ENCODE results near the gene CDK5R2.

The CDK5R2 gene

GRCh38 chr2:218988164-218988563 lies 28.7 kb downstream of the CDK5R2 start:
- Histone ChIP-seq H3K9me3 (ENCODE audit: control insufficient read depth, low read length) (no peaks in the 10 kb centered on the region), H3K27me3 (ENCODE audit: control insufficient read depth, insufficient read depth, low read length, poor library complexity, severe bottlenecking) (peaks cover 100% of the 10 kb centered on the region), H3K4me3 (ENCODE audit: insufficient read depth, low read depth, low read length) (no peak overlapping the region), H3K4me1 (ENCODE audit: control insufficient read depth, insufficient read depth, low read length) (peaks cover 20% of the 10 kb centered on the region), H3K27ac (ENCODE audit: insufficient read depth, low read depth, low read length, poor library complexity, severe bottlenecking) (no peak overlapping the region), H3K36me3 (ENCODE audit: control insufficient read depth, insufficient read depth, low read length) (no peaks in the 10 kb centered on the region)
- WGBS, 2 experiments = 52 to 55% methylated on average over 3 of the region's 3 CpGs

DNA sequence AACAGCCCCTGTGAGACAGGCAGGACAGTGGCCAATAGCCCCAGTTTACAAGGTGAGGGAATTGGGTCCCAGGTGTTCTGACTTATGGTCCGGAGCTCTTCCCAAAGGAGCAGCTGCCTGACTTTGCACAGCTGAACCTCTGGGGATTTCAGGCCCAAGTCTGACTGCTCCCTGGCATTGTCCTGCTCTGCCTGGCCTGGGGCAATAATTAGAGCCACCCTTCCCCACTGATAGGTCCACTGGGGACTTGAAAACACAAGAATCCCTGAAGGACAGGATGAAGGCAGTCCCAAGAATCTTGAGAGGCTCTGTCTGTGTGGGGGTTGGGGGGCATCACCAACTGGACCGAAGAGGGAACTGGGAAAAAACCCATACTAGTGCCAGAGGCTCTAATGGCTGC lies 29.2 kb downstream of the CDK5R2 start:
- H3K9me3 ChIP-seq (ENCODE audit: control insufficient read depth, low read length) = no peaks in the 10 kb centered on the region
- no peaks in the 10 kb centered on the region for H3K36me3 ChIP-seq (ENCODE audit: control insufficient read depth, insufficient read depth, low read length)
- H3K27me3 ChIP-seq (ENCODE audit: control insufficient read depth, insufficient read depth, low read length, poor library complexity, severe bottlenecking) = peaks cover 100% of the 10 kb centered on the region
- peaks cover 25% of the 10 kb centered on the region for H3K4me1 ChIP-seq (ENCODE audit: control insufficient read depth, insufficient read depth, low read length)
- H3K4me3 ChIP-seq (ENCODE audit: insufficient read depth, low read depth, low read length) = no peak overlapping the region
- H3K27ac ChIP-seq (ENCODE audit: insufficient read depth, low read depth, low read length, poor library complexity, severe bottlenecking) = no peak overlapping the region
- 57 to 62% methylated on average over 2 of the region's 2 CpGs for WGBS, 2 experiments

DNA sequence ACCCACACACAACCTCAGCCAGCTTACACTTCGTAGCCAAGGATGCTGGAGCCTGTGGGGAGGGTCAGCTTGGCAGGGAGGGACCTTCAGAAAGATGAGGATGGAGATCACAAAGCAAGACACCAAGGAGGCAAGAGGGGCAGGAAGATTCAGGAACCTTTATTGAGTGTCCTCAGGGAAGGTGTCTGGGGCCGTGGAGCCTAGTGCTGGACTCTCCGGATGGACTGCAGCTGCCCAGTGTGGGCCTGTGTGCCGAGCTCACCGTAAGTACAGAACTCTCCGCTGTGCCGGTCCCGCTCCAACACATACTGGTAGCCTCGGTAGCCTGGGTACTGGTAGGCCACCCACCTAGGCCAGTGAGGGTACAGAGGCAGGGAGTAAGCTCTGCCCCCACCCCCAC lies 30.6 kb downstream of the CDK5R2 start:
- H3K27ac ChIP-seq (ENCODE audit: insufficient read depth, low read depth, low read length, poor library complexity, severe bottlenecking) = no peak overlapping the region
- H3K27me3 ChIP-seq (ENCODE audit: control insufficient read depth, insufficient read depth, low read length, poor library complexity, severe bottlenecking) = peaks cover 100% of the 10 kb centered on the region
- no peaks in the 10 kb centered on the region for H3K9me3 ChIP-seq (ENCODE audit: control insufficient read depth, low read length)
- H3K4me1 ChIP-seq (ENCODE audit: control insufficient read depth, insufficient read depth, low read length) = peaks cover 20% of the 10 kb centered on the region
- WGBS, 2 experiments = 31 to 32% methylated on average over 9 of the region's 9 CpGs
- H3K4me3 ChIP-seq (ENCODE audit: insufficient read depth, low read depth, low read length) = no peak overlapping the region
- H3K36me3 ChIP-seq (ENCODE audit: control insufficient read depth, insufficient read depth, low read length) = no peaks in the 10 kb centered on the region

DNA sequence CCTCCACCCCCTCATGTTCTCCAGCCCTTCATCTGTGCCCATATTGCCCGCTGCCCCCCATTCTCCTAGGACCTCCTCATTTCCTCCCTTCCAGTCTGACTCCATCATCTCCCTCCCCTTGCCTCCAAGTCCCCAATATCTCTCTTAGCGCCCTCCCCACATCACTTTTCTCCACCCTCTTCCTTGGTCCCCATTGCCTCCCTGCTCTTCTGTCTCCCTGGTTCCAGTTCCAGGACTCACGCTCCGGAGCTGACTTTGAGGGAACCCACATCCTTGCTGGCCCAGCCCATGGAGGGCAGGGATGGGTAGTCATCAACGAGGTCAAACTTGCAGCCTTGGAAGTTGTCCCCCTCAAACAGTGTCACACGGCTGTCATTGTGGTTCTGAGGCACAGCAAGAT lies 31.1 kb downstream of the CDK5R2 start:
- Histone ChIP-seq H3K4me1 (ENCODE audit: control insufficient read depth, insufficient read depth, low read length) (peaks cover 15% of the 10 kb centered on the region), H3K27me3 (ENCODE audit: control insufficient read depth, insufficient read depth, low read length, poor library complexity, severe bottlenecking) (peaks cover 100% of the 10 kb centered on the region), H3K27ac (ENCODE audit: insufficient read depth, low read depth, low read length, poor library complexity, severe bottlenecking) (no peak overlapping the region), H3K4me3 (ENCODE audit: insufficient read depth, low read depth, low read length) (no peak overlapping the region), H3K9me3 (ENCODE audit: control insufficient read depth, low read length) (no peaks in the 10 kb centered on the region), H3K36me3 (ENCODE audit: control insufficient read depth, insufficient read depth, low read length) (no peaks in the 10 kb centered on the region)
- 30% methylated on average over 6 of the region's 6 CpGs for WGBS, 2 experiments

GRCh38 chr2:218991674-218992168 lies 32.3 kb downstream of the CDK5R2 start:
- 9 to 11% methylated on average over 13 of the region's 13 CpGs for WGBS, 2 experiments

GRCh38 chr2:218992196-218992595 lies 32.7 kb downstream of the CDK5R2 start:
- no peaks in the 10 kb centered on the region for H3K36me3 ChIP-seq (ENCODE audit: control insufficient read depth, insufficient read depth, low read length)
- H3K27me3 ChIP-seq (ENCODE audit: control insufficient read depth, insufficient read depth, low read length, poor library complexity, severe bottlenecking) = peaks cover 100% of the 10 kb centered on the region
- H3K27ac ChIP-seq (ENCODE audit: insufficient read depth, low read depth, low read length, poor library complexity, severe bottlenecking) = no peak overlapping the region
- H3K9me3 ChIP-seq (ENCODE audit: control insufficient read depth, low read length) = no peaks in the 10 kb centered on the region
- H3K4me3 ChIP-seq (ENCODE audit: insufficient read depth, low read depth, low read length) = no peak overlapping the region
- peaks cover 14% of the 10 kb centered on the region for H3K4me1 ChIP-seq (ENCODE audit: control insufficient read depth, insufficient read depth, low read length)
- 21 to 27% methylated on average over 7 of the region's 7 CpGs for WGBS, 2 experiments

More at GRCh38 chr2:218991674-218992168, 32.3 kb downstream of the CDK5R2 start:
- Histone ChIP-seq H3K4me1 (ENCODE audit: control insufficient read depth, insufficient read depth, low read length) (peaks cover 14% of the 10 kb centered on the region), H3K27me3 (ENCODE audit: control insufficient read depth, insufficient read depth, low read length, poor library complexity, severe bottlenecking) (peaks cover 100% of the 10 kb centered on the region), H3K9me3 (ENCODE audit: control insufficient read depth, low read length) (no peaks in the 10 kb centered on the region), H3K4me3 (ENCODE audit: insufficient read depth, low read depth, low read length) (no peak overlapping the region), H3K36me3 (ENCODE audit: control insufficient read depth, insufficient read depth, low read length) (no peaks in the 10 kb centered on the region), H3K27ac (ENCODE audit: insufficient read depth, low read depth, low read length, poor library complexity, severe bottlenecking) (no peak overlapping the region)

DNA sequence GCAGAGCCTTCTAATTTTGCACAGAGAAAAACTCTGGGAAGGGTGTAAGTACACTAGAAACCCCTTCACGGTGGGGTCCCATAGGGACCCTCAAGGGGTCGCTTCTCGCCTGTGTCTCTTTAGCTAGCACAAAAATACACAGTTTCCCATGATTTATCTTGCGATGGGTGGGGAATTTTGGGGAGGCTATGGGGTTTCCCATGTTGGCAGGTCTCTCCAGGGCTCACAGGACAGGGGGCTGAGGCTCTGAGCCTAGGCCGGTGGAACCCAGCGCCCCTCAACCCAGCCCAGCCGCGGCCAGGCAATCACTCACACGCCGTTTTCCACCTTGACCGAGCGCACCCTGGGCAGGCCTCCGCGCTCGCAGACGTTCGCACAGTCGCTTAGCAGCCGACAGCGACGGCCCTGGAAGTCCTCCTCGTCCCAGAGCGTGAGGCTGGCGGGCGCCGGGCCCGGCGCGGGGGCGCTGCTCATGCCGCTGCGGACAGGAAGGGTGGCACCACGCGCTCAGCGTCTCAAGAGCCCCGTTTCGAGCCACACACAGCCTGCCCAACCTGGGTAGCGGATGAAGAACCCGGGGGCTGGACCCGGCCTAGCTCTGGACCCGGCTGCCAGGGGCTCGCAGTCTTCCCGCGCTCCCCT lies 33.4 kb downstream of the CDK5R2 start:
- H3K36me3 ChIP-seq (ENCODE audit: control insufficient read depth, insufficient read depth, low read length) = no peaks in the 10 kb centered on the region
- no peaks in the 10 kb centered on the region for H3K9me3 ChIP-seq (ENCODE audit: control insufficient read depth, low read length)
- H3K4me1 ChIP-seq (ENCODE audit: control insufficient read depth, insufficient read depth, low read length) = peaks cover 14% of the 10 kb centered on the region
- no peak overlapping the region for H3K4me3 ChIP-seq (ENCODE audit: insufficient read depth, low read depth, low read length)
- peaks cover 100% of the 10 kb centered on the region for H3K27me3 ChIP-seq (ENCODE audit: control insufficient read depth, insufficient read depth, low read length, poor library complexity, severe bottlenecking)
- 4 to 5% methylated on average over 44 of the region's 44 CpGs for whole genome bisulfite sequencing, 2 experiments
- H3K27ac ChIP-seq (ENCODE audit: insufficient read depth, low read depth, low read length, poor library complexity, severe bottlenecking) = no peak overlapping the region

DNA sequence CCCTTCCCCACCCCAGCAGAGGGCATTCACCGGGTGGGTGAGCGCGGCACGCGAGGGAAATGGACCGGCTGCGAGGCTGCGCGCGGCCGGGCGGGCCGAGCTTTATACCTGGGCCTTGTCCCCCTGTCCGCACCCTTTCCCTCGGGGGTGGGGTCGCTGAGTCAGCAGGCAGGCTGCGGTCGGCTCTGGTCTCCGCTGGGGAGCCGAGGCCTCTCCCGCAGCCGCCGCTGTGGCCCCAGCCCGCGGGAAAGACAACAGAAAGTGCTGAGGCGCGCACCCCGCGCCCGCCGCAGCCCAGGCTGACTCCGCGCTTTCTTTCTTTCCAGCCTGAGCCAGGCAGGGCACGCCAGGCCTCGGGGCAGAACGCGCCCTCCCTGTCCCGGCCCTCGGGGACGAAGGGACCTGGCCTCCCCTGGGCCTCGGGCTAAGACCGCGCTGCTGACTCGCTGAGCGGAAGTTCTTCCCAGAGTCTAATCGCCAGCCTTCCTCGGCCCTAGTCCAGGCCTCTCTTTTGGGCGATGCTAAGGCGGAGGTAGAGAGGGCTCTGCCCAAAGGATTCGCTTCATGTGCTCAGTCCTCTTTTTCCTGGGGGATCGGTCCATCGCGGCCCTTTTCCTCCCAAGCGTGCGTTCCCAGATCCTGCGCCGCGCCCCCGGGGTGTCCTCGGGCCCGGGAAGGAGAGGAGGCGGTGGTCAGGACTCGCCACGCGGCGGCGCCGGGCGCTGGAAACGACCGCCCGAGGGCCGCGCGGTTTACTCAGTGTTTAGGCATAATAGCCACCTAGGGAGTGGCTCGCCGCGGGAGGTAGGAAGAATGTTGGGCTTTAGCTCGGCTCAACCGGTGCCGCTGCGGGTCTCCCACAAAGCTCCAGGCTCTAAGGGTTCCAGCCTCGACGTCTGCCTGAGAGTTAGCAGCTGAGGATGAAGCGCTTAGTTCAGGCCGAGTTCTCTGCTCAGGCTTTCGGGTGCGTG lies 34.2 kb downstream of the CDK5R2 start, which contains the start of gene CRYBA2:
CRYBA2 (minus strand) TSS at position 78 of the 971 bp plus-strand sequence. CDS start 246 bp downstream, outside the sequence.
- Histone ChIP-seq H3K4me3 (ENCODE audit: insufficient read depth, low read depth, low read length) (peak within 1 kb of the TSS; percentile 7), H3K36me3 (ENCODE audit: control insufficient read depth, insufficient read depth, low read length) (no peaks in the 10 kb centered on the region), H3K4me1 (ENCODE audit: control insufficient read depth, insufficient read depth, low read length) (peaks cover 16% of the 10 kb centered on the region), H3K9me3 (ENCODE audit: control insufficient read depth, low read length) (no peaks in the 10 kb centered on the region), H3K27me3 (ENCODE audit: control insufficient read depth, insufficient read depth, low read length, poor library complexity, severe bottlenecking) (peaks cover 100% of the 10 kb centered on the region), H3K27ac (ENCODE audit: insufficient read depth, low read depth, low read length, poor library complexity, severe bottlenecking) (no peak within 1 kb of the TSS)
- 1% methylated on average over 88 of the region's 88 CpGs for WGBS, 2 experiments

DNA sequence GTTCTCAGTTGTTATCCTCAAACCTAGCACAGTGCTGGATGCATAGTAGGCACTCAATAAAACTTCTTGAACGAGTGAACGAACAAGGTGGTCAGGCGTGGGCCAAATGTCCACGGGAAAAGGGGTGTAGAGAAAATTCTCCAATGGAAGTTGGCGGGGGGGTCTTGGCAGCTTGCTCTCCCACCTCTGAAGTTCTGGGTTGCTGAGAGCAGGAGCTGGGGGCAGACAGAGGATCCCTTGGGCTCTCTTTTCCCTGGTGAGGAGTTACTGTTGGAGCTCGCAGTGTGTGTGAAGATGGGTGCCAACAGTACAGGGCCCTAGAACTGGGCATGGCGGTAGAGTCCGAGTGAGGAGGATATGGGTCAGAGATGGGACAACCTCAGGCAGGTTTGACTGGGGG lies 36.1 kb downstream of the CDK5R2 start:
- no peak overlapping the region for H3K4me3 ChIP-seq (ENCODE audit: insufficient read depth, low read depth, low read length)
- 39 to 46% methylated on average over 8 of the region's 8 CpGs for WGBS, 2 experiments
- H3K27ac ChIP-seq (ENCODE audit: insufficient read depth, low read depth, low read length, poor library complexity, severe bottlenecking) = no peak overlapping the region
- H3K4me1 ChIP-seq (ENCODE audit: control insufficient read depth, insufficient read depth, low read length) = peaks cover 31% of the 10 kb centered on the region
- H3K36me3 ChIP-seq (ENCODE audit: control insufficient read depth, insufficient read depth, low read length) = no peaks in the 10 kb centered on the region
- no peaks in the 10 kb centered on the region for H3K9me3 ChIP-seq (ENCODE audit: control insufficient read depth, low read length)
- peaks cover 99% of the 10 kb centered on the region for H3K27me3 ChIP-seq (ENCODE audit: control insufficient read depth, insufficient read depth, low read length, poor library complexity, severe bottlenecking)

All from ectodermal cell (in vitro differentiated cells).